Measurements from ENCODE around the gene MED27. TPM values are rescaled to one million over a fixed set of nuclear protein-coding genes. Genes with fewer than 3 reads are reported as not detected.

MED27 gene
- total and polyA plus RNA-seq, 2 of the 13 experiments (the other 11 are each of a cell fraction or from before 2014, with no cell fraction given): 16.9 to 19.0 TPM

GRCh38 chr9:132116583-132116982 is 36.9 kb upstream of the MED27 start (continued):
- no peak for TF ChIP-seq ARID4A (CRISPR knock-in tag; IDR thresholded peaks at IDR 0.05; ENCODE audit: borderline replicate concordance)

GRCh38 chr9:132114102-132114707 is 34.5 kb upstream of the MED27 start:
- no peak overlapping the region for H3K4me3 ChIP-seq (replicated peaks in 1 of 3; ENCODE audit: insufficient read depth in 1 of 3, low read depth in 2 of 3, low read length in 3 of 3)
- no peak overlapping the region for H3K27ac ChIP-seq (ENCODE audit: extremely low read length, insufficient read depth, low read length)
- ChIA-PET POLR2A (no interaction called here), CTCF (ENCODE audit: low intra/inter-chr PET ratio, low total read pairs) (no interaction called here)
- H3K4me2 ChIP-seq (ENCODE audit: low read depth, low read length): no peak overlapping the region
- in situ Hi-C loops (cut with HindIII; ENCODE audit: extremely low pct_ligation_motif_present, low pct_unique_long_range_greater_than_20kb): no loop called here
- no peaks in the 10 kb centered on the region for H3K79me2 ChIP-seq (ENCODE audit: insufficient read depth, low read length)
- no peak overlapping the region for H3K9ac ChIP-seq (ENCODE audit: insufficient read depth, low read depth, low read length)
- DNase-seq (ENCODE audit: low spot score) (peak; percentile 40), FAIRE-seq (peak; percentile 12), ATAC-seq (peak; percentile 93)
- no peaks in the 10 kb centered on the region for H3K36me3 ChIP-seq (replicated peaks in 1 of 2; ENCODE audit: control insufficient read depth in 1 of 2, insufficient read depth in 2 of 2, low read length in 2 of 2)
- H3K9me3 ChIP-seq (ENCODE audit: low read length): no peaks in the 10 kb centered on the region
- H3K4me1 ChIP-seq (ENCODE audit: insufficient read depth, low read length): no peaks in the 10 kb centered on the region
- BruUV-seq (replicated peaks): no TSS peak
- H3K27me3 ChIP-seq (ENCODE audit: control insufficient read depth in 1 of 2, insufficient read depth in 2 of 2, low read length in 2 of 2): no peaks in the 10 kb centered on the region; a peak in 1 of 5 replicates
- intact Hi-C loops (cut with micrococcal nuclease; ENCODE audit: unreplicated experiment): no loop called here
- WGBS (ENCODE audit: low lambda C conversion rate): 29% methylated on average over 18 of the region's 18 CpGs
- H4K20me1 ChIP-seq (ENCODE audit: insufficient read depth, low read length): peaks cover 5% of the 10 kb centered on the region; the same call in 1 of the 2 replicates
- H2AFZ ChIP-seq (ENCODE audit: low read length): no peak overlapping the region
- peak; percentile 97 for TF ChIP-seq JDP2 (CRISPR knock-in tag; IDR thresholded peaks at IDR 0.05; ENCODE audit: borderline replicate concordance)
- no peak for TF ChIP-seq SRF (IDR thresholded peaks at IDR 0.05; ENCODE audit: low read depth, low read length)
- no peak for TF ChIP-seq CEBPZ (IDR thresholded peaks at IDR 0.05; ENCODE audit: low read length)
- peak; percentile 73; the same call in 1 of the 2 replicates for TF ChIP-seq ZNF343 (CRISPR knock-in tag; IDR thresholded peaks at IDR 0.05)
- no peak for TF ChIP-seq ZNF513 (CRISPR knock-in tag; conservative IDR thresholded peaks at IDR 0.05)
- no peak for TF ChIP-seq TAF15 (IDR thresholded peaks at IDR 0.05; ENCODE audit: low read depth, low read length, poor library complexity, severe bottlenecking)
- TF ChIP-seq ZNF205 (CRISPR knock-in tag; IDR thresholded peaks at IDR 0.05): peak; percentile 93
- peak; percentile 95 for TF ChIP-seq SAP130 (CRISPR knock-in tag; IDR thresholded peaks at IDR 0.05; ENCODE audit: low read depth)
- peak; percentile 96 for TF ChIP-seq KDM2A (CRISPR knock-in tag; IDR thresholded peaks at IDR 0.05; ENCODE audit: borderline replicate concordance, low read depth)
- TF ChIP-seq STAG1 (CRISPR knock-in tag; IDR thresholded peaks at IDR 0.05): peak; percentile 31; the same call in 1 of the 2 replicates
- TF ChIP-seq ZFY (CRISPR knock-in tag; IDR thresholded peaks at IDR 0.05): peak; percentile 70
